ENCODE measurements around the gene OR4D2. TPM values are rescaled to one million over a fixed set of nuclear protein-coding genes. Genes with fewer than 3 reads are reported as not detected.

Gene OR4D2
- total RNA-seq, 1 donor from 2014 or later, result not detected

DNA sequence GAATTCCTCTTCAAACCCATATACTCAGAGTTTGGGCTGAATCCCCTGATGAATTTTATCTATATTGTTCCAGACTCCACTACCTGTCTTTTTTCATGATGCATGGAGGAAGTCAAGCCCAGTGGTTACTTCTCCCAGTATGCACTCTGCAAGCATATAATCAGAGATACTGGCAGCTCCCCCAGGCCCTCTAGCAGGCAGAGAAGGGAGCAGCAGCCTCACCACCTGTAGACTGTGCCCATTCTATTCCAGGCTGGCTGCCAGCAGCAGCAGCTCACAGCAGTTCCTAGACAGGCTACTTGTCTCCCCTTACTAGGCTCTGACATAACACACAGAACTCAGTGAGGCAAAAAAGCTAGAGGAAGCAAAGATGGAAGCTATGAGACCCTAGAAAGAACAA lies 48.9 kb downstream of the OR4D2 start:
- no peak for DNase-seq (ENCODE audit: low spot score in 2 of 2, unreplicated experiment in 2 of 2)

DNA sequence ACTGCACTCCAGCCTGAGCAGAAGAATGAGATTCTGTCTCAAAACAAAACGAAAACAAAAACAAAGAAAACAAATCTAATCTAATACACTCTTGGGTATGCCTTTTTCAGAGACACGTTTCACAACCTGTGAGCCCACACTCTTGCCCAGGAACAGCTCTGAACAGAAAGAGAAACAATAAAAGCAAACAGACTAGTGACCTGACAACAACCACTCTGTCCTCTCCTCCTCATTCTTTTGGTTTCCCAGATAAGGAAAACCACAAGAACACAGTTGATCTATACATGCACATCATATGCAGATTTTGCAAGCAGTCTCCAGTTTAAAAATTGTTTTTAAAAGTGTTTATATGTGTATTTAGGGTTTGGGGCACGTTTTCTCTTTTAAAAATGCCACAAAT lies 51.0 kb downstream of the OR4D2 start:
- Mint-ChIP-seq H3K4me1 (peaks cover 8% of the 10 kb centered on the region), H3K4me3 (peak overlapping the region; percentile 39), H3K9me3 (no peaks in the 10 kb centered on the region), H3K27ac (peak overlapping the region; percentile 44), H3K27me3 (ENCODE audit: low read depth) (peaks cover 7% of the 10 kb centered on the region), H3K36me3 (peaks cover 7% of the 10 kb centered on the region)
- DNase-seq (ENCODE audit: low spot score in 2 of 2, unreplicated experiment in 2 of 2), result no peak
- TF ChIP-seq, protein P1, sequence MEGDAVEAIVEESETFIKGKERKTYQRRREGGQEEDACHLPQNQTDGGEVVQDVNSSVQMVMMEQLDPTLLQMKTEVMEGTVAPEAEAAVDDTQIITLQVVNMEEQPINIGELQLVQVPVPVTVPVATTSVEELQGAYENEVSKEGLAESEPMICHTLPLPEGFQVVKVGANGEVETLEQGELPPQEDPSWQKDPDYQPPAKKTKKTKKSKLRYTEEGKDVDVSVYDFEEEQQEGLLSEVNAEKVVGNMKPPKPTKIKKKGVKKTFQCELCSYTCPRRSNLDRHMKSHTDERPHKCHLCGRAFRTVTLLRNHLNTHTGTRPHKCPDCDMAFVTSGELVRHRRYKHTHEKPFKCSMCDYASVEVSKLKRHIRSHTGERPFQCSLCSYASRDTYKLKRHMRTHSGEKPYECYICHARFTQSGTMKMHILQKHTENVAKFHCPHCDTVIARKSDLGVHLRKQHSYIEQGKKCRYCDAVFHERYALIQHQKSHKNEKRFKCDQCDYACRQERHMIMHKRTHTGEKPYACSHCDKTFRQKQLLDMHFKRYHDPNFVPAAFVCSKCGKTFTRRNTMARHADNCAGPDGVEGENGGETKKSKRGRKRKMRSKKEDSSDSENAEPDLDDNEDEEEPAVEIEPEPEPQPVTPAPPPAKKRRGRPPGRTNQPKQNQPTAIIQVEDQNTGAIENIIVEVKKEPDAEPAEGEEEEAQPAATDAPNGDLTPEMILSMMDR (IDR thresholded peaks at IDR 0.05; ENCODE audit: unreplicated experiment), result no peak

More for the DNA sequence above, 48.9 kb downstream of the OR4D2 start:
- Mint-ChIP-seq H3K4me1 (peaks cover 8% of the 10 kb centered on the region), H3K36me3 (peaks cover 15% of the 10 kb centered on the region), H3K27ac (no peak overlapping the region), H3K27me3 (ENCODE audit: low read depth) (no peaks in the 10 kb centered on the region), H3K9me3 (no peaks in the 10 kb centered on the region), H3K4me3 (no peak overlapping the region)
- TF ChIP-seq, protein P1 (IDR thresholded peaks at IDR 0.05; ENCODE audit: unreplicated experiment), result no peak

DNA sequence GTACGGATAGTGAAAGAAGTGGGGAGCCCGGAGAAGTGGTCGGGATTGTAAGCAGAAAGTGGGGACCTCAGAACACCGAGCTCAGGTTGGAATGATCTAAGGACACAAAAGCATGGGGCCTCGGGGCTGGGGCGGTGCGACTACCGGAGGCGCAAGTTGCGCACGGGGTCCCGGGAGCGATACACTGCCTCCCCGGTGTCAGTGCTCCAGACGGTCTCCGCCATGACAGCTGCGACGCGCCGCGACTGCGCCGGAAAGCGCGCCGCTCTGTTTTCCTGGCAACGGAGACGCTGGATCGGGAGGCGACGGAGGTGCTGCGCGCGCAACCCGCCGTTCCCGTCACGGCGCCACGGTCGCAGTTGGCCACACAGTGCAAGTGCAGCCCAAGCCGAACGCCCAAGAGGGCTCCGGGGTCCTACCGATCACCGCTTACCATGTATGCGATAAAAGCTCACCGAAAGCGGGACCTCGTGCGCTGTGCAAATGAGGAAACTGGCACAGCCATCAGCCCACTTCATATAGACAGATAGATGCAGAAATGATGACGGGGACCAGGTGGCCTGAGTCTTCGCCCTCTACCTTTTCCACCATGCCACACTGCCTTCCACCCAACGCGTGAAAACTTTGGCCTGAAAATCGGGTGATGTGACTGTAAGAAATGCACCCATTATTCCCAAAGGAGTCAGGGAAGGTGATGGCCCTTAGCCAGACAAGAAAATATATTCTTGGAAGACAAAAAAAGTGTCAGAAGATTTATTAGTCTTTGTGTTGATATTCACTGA lies 52.4 kb downstream of the OR4D2 start, which contains the start of gene MKS1:
Gene MKS1 (minus strand): TSS at position 249 of the 782 bp plus-strand sequence. CDS start 25 bp downstream, at position 224.
- peaks cover 10% of the 10 kb centered on the region for H3K27me3 Mint-ChIP-seq (ENCODE audit: low read depth)
- TF ChIP-seq, protein P1 (IDR thresholded peaks at IDR 0.05; ENCODE audit: unreplicated experiment), result peak; percentile 72
- peaks cover 8% of the 10 kb centered on the region for H3K4me1 Mint-ChIP-seq
- no peaks in the 10 kb centered on the region for H3K36me3 Mint-ChIP-seq
- H3K4me3 Mint-ChIP-seq, result peak within 1 kb of the TSS; percentile 91
- peak; percentile 93 to 97 for DNase-seq (ENCODE audit: low spot score in 2 of 2, unreplicated experiment in 2 of 2)
- peaks cover 5% of the 10 kb centered on the region for H3K9me3 Mint-ChIP-seq
- H3K27ac Mint-ChIP-seq, result peak within 1 kb of the TSS; percentile 97

DNA sequence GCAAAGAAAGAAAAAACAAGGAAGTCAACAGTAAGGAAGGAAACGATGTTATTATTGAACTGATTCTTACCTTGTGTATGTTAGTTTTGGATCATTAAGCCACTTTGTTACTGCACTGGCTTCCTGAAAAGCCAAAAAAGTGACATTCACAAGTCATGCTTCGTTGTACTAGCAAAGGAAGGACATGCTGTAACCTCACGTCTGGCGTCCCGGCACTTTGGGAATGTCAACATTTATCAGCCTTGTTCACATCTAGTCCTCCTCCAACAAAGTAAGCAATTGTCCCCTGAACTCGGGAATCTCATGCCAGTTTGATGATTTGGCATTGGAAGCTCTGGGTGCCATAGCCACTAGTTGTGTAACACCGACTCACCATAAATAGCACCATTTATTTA lies 53.0 kb downstream of the OR4D2 start:
- Mint-ChIP-seq H3K4me3 (peak overlapping the region; percentile 91), H3K9me3 (peaks cover 5% of the 10 kb centered on the region), H3K4me1 (peaks cover 8% of the 10 kb centered on the region), H3K27me3 (ENCODE audit: low read depth) (peaks cover 10% of the 10 kb centered on the region), H3K27ac (no peak overlapping the region), H3K36me3 (no peaks in the 10 kb centered on the region)
- DNase-seq (ENCODE audit: low spot score in 2 of 2, unreplicated experiment in 2 of 2), result no peak
- TF ChIP-seq, protein P1 (IDR thresholded peaks at IDR 0.05; ENCODE audit: unreplicated experiment), result no peak

Other genes with a start within 250 kb of the OR4D2 start
- 37.0 to 38.7 TPM (median 37.8 TPM) in 3 replicates for gene CUEDC1, start 211.6 kb upstream of the OR4D2 start, total RNA-seq
- gene VEZF1, start 178.7 kb upstream of the OR4D2 start, total RNA-seq, result 80.6 to 84.9 TPM (median 82.5 TPM) in 3 replicates
- 258 to 267 TPM (median 264 TPM) in 3 replicates for gene SRSF1, start 159.7 kb upstream of the OR4D2 start, total RNA-seq
- gene DYNLL2, start 83.6 kb upstream of the OR4D2 start, total RNA-seq, result 43.3 to 44.3 TPM (median 43.5 TPM) in 3 replicates
- gene OR4D1, start 18.6 kb upstream of the OR4D2 start, total RNA-seq, result not detected in 3 replicates
- gene EPX, start 25.7 kb downstream of the OR4D2 start, total RNA-seq, result not detected in 3 replicates
- 31.5 to 35.8 TPM (median 32.9 TPM) in 3 replicates for gene MKS1, start 52.3 kb downstream of the OR4D2 start, total RNA-seq
- 0.16 to 0.29 TPM (median 0.27 TPM) in 3 replicates for gene LPO, start 71.6 kb downstream of the OR4D2 start, total RNA-seq
- not detected in 3 replicates for gene MPO, start 114.0 kb downstream of the OR4D2 start, total RNA-seq
- 87.2 to 88.8 TPM (median 88.4 TPM) in 3 replicates for gene TSPOAP1, start 161.8 kb downstream of the OR4D2 start, total RNA-seq
- 76.8 to 90.7 TPM (median 86.6 TPM) in 3 replicates for gene SUPT4H1, start 185.2 kb downstream of the OR4D2 start, total RNA-seq